ENCODE results near the gene SRA1. TPM values are rescaled to one million over a fixed set of nuclear protein-coding genes. Genes with fewer than 3 reads are reported as not detected.

Gene SRA1
- total RNA-seq, 1 experiment from 2014 or later = 52.0 TPM

DNA sequence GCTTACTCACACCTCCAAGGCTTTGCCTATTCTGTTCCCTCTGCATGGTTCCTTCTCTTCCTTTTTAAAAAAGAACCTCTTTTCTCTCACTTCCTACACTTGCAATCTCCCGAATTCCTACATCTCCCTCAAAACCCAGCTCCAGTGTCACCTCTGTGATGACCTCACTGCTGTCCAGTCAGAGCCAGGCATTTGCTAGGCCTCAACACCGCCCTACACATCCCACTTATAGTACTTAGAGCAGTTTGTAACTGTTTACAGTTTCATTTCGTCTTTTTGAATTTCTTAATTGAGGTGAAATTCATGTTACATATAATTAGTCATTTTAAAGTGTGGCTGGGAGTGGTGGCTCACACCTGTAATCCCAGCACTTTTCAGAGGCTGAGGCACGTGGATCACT lies 44.9 kb upstream of the SRA1 start:
- H3K9me3 ChIP-seq (ENCODE audit: control insufficient read depth, insufficient read depth, low read depth, low read length) = no peaks in the 10 kb centered on the region
- DNase-seq (ENCODE audit: low read depth, low spot score) (no peak), ATAC-seq (no peak)
- no TSS peak for BruUV-seq (replicated peaks)
- POLR2A ChIA-PET = no interaction called here
- in situ Hi-C loops (cut with HindIII; ENCODE audit: low pct_unique_long_range_greater_than_20kb, low sequenced_read_pairs) (no loop called here), intact Hi-C loops (cut with micrococcal nuclease; ENCODE audit: unreplicated experiment) (no loop called here)
- CTCF ChIA-PET = no interaction called here
- no peaks in the 10 kb centered on the region for H3K27me3 ChIP-seq (ENCODE audit: control insufficient read depth, insufficient read depth, low read length)
- no peaks in the 10 kb centered on the region for H3K36me3 ChIP-seq (ENCODE audit: control insufficient read depth, insufficient read depth, low read length)
- H3K4me3 ChIP-seq (ENCODE audit: low read depth in 2 of 2, low read length in 2 of 2) = no peak overlapping the region
- no peaks in the 10 kb centered on the region for H3K4me1 ChIP-seq (ENCODE audit: control insufficient read depth, insufficient read depth, low read length)
- no peak for TF ChIP-seq POLR2AphosphoS5 (IDR thresholded peaks at IDR 0.05; ENCODE audit: low read depth, low read length)
- TF ChIP-seq SIN3A (IDR thresholded peaks at IDR 0.05; ENCODE audit: borderline replicate concordance, insufficient read depth, low read depth, low read length) = no peak
- TF ChIP-seq, protein P1, sequence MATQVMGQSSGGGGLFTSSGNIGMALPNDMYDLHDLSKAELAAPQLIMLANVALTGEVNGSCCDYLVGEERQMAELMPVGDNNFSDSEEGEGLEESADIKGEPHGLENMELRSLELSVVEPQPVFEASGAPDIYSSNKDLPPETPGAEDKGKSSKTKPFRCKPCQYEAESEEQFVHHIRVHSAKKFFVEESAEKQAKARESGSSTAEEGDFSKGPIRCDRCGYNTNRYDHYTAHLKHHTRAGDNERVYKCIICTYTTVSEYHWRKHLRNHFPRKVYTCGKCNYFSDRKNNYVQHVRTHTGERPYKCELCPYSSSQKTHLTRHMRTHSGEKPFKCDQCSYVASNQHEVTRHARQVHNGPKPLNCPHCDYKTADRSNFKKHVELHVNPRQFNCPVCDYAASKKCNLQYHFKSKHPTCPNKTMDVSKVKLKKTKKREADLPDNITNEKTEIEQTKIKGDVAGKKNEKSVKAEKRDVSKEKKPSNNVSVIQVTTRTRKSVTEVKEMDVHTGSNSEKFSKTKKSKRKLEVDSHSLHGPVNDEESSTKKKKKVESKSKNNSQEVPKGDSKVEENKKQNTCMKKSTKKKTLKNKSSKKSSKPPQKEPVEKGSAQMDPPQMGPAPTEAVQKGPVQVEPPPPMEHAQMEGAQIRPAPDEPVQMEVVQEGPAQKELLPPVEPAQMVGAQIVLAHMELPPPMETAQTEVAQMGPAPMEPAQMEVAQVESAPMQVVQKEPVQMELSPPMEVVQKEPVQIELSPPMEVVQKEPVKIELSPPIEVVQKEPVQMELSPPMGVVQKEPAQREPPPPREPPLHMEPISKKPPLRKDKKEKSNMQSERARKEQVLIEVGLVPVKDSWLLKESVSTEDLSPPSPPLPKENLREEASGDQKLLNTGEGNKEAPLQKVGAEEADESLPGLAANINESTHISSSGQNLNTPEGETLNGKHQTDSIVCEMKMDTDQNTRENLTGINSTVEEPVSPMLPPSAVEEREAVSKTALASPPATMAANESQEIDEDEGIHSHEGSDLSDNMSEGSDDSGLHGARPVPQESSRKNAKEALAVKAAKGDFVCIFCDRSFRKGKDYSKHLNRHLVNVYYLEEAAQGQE (IDR thresholded peaks at IDR 0.05; ENCODE audit: insufficient read depth in 1 of 2, low read depth in 2 of 2, low read length in 1 of 2) = no peak
- no peak overlapping the region for H3K27ac ChIP-seq (ENCODE audit: low read length)

DNA sequence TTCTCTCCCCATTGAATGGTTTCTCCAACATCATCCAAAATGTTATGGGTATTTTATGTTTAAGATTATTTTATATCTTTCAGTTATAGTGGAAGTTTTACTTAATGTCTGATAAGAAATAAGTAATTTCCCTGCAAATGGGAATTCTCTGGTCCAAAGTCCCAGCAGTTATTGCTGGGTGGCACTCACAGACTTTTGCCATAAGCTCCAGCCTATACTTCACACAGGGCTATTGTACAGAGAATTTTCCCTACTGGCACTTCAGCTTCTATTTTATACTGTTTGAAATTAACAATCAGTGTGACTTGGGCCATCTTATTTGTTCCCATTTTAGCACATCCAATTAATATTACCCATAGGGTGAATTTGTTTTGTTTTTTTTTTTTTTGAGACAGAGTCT lies 42.8 kb upstream of the SRA1 start:
- intact Hi-C loops (cut with micrococcal nuclease; ENCODE audit: unreplicated experiment) (no loop called here), in situ Hi-C loops (cut with HindIII; ENCODE audit: low pct_unique_long_range_greater_than_20kb, low sequenced_read_pairs) (no loop called here)
- no peaks in the 10 kb centered on the region for H3K9me3 ChIP-seq (ENCODE audit: control insufficient read depth, insufficient read depth, low read depth, low read length)
- no peak overlapping the region for H3K4me3 ChIP-seq (ENCODE audit: low read depth in 2 of 2, low read length in 2 of 2)
- no peaks in the 10 kb centered on the region for H3K36me3 ChIP-seq (ENCODE audit: control insufficient read depth, insufficient read depth, low read length)
- BruUV-seq (replicated peaks) = no TSS peak
- TF ChIP-seq POLR2AphosphoS5 (IDR thresholded peaks at IDR 0.05; ENCODE audit: low read depth, low read length) (no peak), SIN3A (IDR thresholded peaks at IDR 0.05; ENCODE audit: borderline replicate concordance, insufficient read depth, low read depth, low read length) (no peak), TCF7L2 (IDR thresholded peaks at IDR 0.05; ENCODE audit: low read depth, low read length) (no peak)
- TF ChIP-seq, protein P2, sequence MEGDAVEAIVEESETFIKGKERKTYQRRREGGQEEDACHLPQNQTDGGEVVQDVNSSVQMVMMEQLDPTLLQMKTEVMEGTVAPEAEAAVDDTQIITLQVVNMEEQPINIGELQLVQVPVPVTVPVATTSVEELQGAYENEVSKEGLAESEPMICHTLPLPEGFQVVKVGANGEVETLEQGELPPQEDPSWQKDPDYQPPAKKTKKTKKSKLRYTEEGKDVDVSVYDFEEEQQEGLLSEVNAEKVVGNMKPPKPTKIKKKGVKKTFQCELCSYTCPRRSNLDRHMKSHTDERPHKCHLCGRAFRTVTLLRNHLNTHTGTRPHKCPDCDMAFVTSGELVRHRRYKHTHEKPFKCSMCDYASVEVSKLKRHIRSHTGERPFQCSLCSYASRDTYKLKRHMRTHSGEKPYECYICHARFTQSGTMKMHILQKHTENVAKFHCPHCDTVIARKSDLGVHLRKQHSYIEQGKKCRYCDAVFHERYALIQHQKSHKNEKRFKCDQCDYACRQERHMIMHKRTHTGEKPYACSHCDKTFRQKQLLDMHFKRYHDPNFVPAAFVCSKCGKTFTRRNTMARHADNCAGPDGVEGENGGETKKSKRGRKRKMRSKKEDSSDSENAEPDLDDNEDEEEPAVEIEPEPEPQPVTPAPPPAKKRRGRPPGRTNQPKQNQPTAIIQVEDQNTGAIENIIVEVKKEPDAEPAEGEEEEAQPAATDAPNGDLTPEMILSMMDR (IDR thresholded peaks at IDR 0.05) = no peak
- DNase-seq (ENCODE audit: low read depth, low spot score) (no peak), ATAC-seq (no peak)
- no peaks in the 10 kb centered on the region for H3K4me1 ChIP-seq (ENCODE audit: control insufficient read depth, insufficient read depth, low read length)
- CTCF ChIA-PET = no interaction called here
- no peaks in the 10 kb centered on the region for H3K27me3 ChIP-seq (ENCODE audit: control insufficient read depth, insufficient read depth, low read length)
- POLR2A ChIA-PET = interaction anchor here (0.5 kb wide), 1 partner anchor 366 kb away, joined by 6 read pairs; the partner anchor contains the start of gene PCDHAC2
- no peak overlapping the region for H3K27ac ChIP-seq (ENCODE audit: low read length)

DNA sequence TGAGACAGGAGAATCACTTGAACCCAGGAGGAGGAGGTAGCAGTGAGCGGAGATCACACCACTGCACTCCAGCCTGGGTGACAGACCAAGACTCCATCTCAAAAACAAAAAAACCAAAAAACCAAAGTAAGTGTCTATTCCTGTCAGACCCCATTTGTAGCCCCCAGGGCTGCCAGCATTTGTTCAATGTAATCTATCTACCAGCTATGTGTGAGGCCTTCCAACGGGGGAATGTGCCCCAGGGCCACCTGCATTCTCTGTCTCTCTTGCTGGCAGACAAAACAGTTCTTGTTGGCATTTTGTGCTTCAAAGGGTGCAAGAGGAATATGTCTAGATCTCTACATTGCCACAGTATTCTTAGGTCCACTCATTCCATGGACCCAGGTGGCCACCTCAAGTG lies 41.6 kb upstream of the SRA1 start:
- Histone ChIP-seq H3K4me3 (ENCODE audit: low read depth in 2 of 2, low read length in 2 of 2) (no peak overlapping the region), H3K27ac (ENCODE audit: low read length) (no peak overlapping the region), H3K9me3 (ENCODE audit: control insufficient read depth, insufficient read depth, low read depth, low read length) (no peaks in the 10 kb centered on the region), H3K27me3 (ENCODE audit: control insufficient read depth, insufficient read depth, low read length) (no peaks in the 10 kb centered on the region), H3K36me3 (ENCODE audit: control insufficient read depth, insufficient read depth, low read length) (no peaks in the 10 kb centered on the region), H3K4me1 (ENCODE audit: control insufficient read depth, insufficient read depth, low read length) (no peaks in the 10 kb centered on the region)
- intact Hi-C loops (cut with micrococcal nuclease; ENCODE audit: unreplicated experiment) (no loop called here), in situ Hi-C loops (cut with HindIII; ENCODE audit: low pct_unique_long_range_greater_than_20kb, low sequenced_read_pairs) (no loop called here)
- TF ChIP-seq, protein P2 (IDR thresholded peaks at IDR 0.05) = no peak
- TF ChIP-seq POLR2AphosphoS5 (IDR thresholded peaks at IDR 0.05; ENCODE audit: low read depth, low read length) = no peak
- TF ChIP-seq, protein P1 (IDR thresholded peaks at IDR 0.05; ENCODE audit: insufficient read depth in 1 of 2, low read depth in 2 of 2, low read length in 1 of 2) = no peak
- no peak for TF ChIP-seq SIN3A (IDR thresholded peaks at IDR 0.05; ENCODE audit: borderline replicate concordance, insufficient read depth, low read depth, low read length)
- no peak for ATAC-seq
- no peak for DNase-seq (ENCODE audit: low read depth, low spot score)
- ChIA-PET POLR2A (no interaction called here), CTCF (no interaction called here)
- no TSS peak for BruUV-seq (replicated peaks)

Data from Panc1 (cell line).